ENCODE data around the gene CMTM7.
"Not testable (repeated sequence)": the region's sequence is repeated elsewhere in the genome, so short reads cannot be mapped to it uniquely, and the experiment has no call there.

The CMTM7 gene

GRCh38 chr3:32383136-32383711 is 8.4 kb upstream of the CMTM7 start:
- DNase-seq: no peak

DNA sequence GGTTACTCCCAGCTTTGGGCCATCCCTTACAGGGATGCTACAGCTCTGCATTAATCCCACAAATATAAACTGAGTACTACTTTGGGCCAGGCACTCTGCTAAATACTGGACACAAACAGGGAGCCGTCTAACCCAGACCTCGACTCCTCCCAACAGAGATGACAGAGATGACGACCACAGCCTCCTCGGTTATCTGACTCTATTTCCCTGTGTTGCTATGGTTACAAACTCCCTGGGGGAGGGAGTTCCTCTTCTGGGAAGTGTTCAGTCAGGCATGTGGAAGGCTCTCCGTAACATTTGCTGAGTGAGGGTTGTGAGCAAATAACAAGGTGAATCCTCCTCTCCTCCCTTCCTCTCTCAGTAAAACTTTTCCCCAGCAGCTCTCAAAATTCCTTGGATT is 6.7 kb upstream of the CMTM7 start:
- no peak for DNase-seq

DNA sequence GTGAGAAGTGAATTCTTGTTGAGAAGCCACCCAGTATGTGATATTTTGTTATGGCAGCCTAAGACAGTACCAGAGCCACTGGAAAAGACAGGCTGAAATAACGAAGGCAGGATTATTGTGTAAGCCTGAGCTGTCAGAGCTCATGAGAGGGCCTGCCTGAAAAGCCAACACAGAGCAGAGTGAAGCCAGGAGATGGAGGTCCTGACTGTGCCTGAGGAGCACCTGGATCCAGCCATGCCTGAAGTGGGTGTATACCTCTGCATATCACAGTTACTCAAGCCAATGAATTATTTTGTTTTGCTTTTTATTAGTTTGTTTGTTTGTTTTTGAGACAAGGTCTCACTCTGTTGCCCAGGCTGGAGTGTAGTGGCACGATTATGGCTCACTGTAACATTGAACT is 4.1 kb upstream of the CMTM7 start:
- DNase-seq: no peak

- DNase-seq: not testable (repeated sequence)
These were observed 2.1 kb upstream of the CMTM7 start for GRCh38 chr3:32389577-32389976.

GRCh38 chr3:32392536-32393302 is 1.1 kb downstream of the CMTM7 start:
- DNase-seq: no peak

DNA sequence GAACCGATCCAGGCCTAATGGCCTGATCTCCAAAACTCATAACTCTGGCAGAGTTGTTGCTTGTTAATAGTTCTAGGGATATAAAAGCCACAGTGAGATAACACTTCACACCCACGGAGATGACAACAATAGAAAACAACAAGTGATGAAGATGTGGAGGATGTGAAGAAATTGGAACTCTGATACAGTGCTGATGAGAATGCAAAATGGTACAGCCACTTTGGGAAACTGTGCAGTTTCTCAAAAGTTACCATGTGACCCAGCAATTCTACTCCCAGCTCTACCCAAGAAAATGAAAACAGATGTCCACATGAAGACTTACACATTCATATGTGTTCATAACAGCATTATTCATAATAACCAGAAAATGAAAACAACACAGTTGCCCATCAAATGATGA is 3.8 kb downstream of the CMTM7 start:
- no peak for DNase-seq

GRCh38 chr3:32397941-32398340 is 6.3 kb downstream of the CMTM7 start:
- no peak for DNase-seq

GRCh38 chr3:32398531-32398930 is 6.9 kb downstream of the CMTM7 start:
- DNase-seq: no peak

- DNase-seq: peak; percentile 41 to 49
These were observed 7.5 kb downstream of the CMTM7 start for GRCh38 chr3:32399030-32399620.

GRCh38 chr3:32401126-32401525 is 9.5 kb downstream of the CMTM7 start:
- no peak for DNase-seq

GRCh38 chr3:32401556-32402081 is 10.0 kb downstream of the CMTM7 start:
- peak; percentile 81 to 86 for DNase-seq

- DNase-seq: peak; percentile 69 to 72
These were observed 12.0 kb downstream of the CMTM7 start for GRCh38 chr3:32403663-32404062.

- no peak for DNase-seq
These were observed 13.1 kb downstream of the CMTM7 start for GRCh38 chr3:32404714-32405113.

GRCh38 chr3:32405155-32405554 is 13.5 kb downstream of the CMTM7 start:
- no peak for DNase-seq

GRCh38 chr3:32405711-32406323 is 14.2 kb downstream of the CMTM7 start:
- no peak for DNase-seq

DNA sequence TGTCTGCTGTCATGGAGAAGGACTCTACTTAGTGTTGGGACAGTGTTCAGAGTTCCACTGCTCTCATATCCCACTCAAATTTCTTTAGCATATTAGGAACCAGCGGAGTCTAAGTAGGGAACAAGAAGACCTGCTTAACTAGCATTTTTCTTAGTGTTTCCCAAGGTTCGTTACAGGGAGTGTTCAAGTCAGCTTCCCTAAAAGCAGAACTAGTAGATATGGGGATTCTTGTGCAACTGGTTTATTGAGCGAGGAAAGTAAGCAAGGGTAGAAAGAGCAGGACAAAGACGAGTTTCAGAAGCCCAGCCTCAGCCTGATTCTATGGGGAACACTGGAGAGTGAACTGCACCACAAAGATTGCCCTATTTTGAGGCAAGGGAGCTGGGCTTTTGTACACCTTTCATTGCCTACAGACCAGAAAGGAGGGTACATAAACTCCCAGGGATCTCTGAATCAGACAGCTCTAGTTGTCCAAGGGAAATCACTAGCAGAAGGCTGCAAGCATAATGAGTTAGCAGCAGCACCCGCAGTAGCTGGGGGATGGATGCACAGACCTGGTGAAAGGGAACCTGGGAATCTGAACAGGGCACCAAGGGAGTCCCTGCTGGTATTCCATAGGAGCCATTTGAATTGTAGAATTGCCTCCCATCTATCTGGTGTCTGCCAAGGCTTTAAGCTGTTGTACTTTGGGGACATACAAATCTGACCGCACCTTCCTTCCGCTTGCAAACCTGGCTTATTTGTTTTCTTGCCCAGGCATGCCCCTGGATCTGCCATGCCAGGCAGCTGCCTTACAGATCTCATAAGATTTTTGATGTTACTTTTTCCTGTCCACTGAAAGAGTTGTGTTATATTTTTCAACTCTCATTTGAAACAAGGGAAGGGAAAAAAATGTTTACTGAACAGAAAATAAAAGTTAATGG is 15.1 kb downstream of the CMTM7 start:
- peak; percentile 59 to 66 for DNase-seq

DNA sequence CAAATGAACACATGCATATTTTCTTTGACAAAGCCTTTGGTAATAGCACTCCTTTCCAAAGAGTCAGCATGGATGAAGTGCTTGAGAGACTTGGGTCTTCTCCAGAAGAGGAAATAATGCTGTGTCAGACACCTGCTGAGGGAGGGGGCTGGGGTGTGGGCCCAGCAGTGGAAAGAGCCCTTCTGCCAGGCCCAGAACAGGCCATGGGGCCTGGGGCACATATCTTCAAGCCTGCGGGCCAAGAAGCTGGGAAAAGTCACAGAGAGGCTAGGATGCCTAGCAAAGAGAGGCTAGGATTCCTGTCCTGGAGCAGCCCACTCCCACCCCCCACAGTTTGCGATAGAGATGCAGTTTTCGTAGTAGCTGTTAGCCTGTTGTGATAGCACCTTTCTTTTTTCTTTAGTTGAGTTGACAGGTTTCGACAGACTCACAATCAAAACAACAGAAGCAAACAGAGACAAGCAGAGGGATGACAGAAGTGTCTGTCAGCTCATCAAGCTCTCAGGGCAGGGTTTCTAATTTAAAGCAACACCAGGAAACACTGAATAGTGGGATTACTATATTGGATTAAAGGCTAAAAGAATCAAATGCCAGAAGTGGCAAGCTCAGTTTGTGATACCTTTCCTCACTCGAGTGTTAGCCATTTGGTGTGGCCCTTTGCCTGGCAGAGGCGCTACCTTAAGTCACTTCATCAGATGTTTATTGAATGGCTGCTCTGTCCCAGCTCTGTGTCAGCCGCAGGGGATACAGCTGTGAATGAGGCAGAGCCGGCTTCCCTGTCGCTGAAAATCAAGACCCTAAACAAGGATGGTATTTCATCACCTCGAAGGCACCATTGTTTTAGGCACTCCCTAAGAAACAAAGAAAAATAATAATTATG is 19.0 kb downstream of the CMTM7 start:
- no peak for DNase-seq

- DNase-seq: no peak
These were observed 19.8 kb downstream of the CMTM7 start for GRCh38 chr3:32411442-32411841.

DNA sequence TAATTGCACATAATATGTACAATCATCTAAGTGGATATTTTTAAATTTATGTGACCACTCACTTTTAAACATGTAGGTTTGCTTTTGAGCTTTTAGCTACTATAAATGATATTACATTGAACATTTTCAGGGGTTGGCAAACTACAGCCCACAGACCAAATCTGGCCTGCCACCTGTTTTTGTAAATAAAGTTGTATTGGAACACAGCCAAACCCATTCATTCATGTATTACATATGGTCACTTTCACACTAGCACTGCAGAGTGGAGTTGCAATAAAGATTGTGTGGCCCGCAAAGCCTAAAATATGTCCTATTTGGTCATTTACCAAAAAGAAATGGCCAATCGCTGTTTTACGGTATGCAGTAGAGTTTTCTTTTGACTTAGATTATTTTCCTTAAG is 21.2 kb downstream of the CMTM7 start:
- DNase-seq: peak in 1 of 2 experiments; percentile 8

DNA sequence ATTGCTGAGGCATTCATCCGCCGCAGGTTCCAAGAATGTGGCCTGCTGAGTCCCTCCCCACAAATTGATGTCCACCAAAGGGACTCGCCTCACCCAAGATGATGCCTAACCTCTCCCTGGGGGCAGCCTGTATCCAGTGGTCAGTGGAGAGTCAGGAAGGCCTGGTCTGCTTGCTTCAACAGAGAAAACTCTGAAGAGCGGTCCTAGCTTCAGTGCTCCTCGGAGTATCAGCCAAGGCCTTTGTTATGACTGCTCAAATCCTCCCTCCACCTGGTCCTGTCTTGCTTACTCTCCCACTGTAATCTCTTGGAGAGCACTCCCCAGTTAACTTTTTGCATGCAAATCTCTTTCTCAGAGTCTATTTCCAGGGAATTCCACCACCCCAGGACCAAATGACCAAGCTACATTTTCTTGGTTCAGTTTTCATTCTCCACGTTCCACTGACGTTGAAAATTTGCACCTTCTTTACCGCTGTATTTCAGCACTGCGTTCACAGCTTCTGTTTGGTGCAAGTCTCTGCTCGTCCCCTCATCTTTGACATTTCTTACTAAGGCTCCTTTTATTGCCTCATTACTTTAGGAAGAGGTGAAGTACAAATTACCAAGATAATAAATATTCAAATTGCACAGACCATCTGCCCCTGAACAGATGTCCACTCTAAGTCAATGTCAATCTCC is 22.3 kb downstream of the CMTM7 start:
- no peak for DNase-seq

Measured in SHP77 (cell line).